Muscle layer of colon (tissue), 2 donors: ENCODE results near the gene SLC22A14.
"Not testable (repeated sequence)": the region's sequence is repeated elsewhere in the genome, so short reads cannot be mapped to it uniquely, and the experiment has no call there.

Experiments
- H3K27ac ChIP-seq: one replicate; pipeline ENCODE4 v1.7.0; 2013; ENCODE audit warnings: low read depth, mild to moderate bottlenecking, low read length, moderate library complexity
- H3K27me3 ChIP-seq, 2 donors: one replicate each; pipeline ENCODE4 v1.7.0; 2013; ENCODE audit warnings: low read length in 2 of 2, mild to moderate bottlenecking in 2 of 2; ENCODE audit not compliant: insufficient read depth in 2 of 2, control insufficient read depth in 1 of 2
- H3K36me3 ChIP-seq: one replicate; pipeline ENCODE4 v1.7.0; 2013; ENCODE audit warnings: mild to moderate bottlenecking, low read length; ENCODE audit not compliant: insufficient read depth
- H3K4me1 ChIP-seq: one replicate; pipeline ENCODE4 v1.7.0; 2013; ENCODE audit warnings: mild to moderate bottlenecking, low read length; ENCODE audit not compliant: insufficient read depth
- H3K4me3 ChIP-seq, 2 donors: one replicate each; pipeline ENCODE4 v1.7.0; 2013; ENCODE audit warnings: low read length in 2 of 2, low read depth in 1 of 2, mild to moderate bottlenecking in 1 of 2, moderate library complexity in 1 of 2
- H3K9ac ChIP-seq: one replicate; pipeline ENCODE4 v1.7.0; 2013; ENCODE audit warnings: low read length
- H3K9me3 ChIP-seq: one replicate; pipeline ENCODE4 v1.7.0; 2013; ENCODE audit warnings: mild to moderate bottlenecking, low read length
- donor health status: abdominal sarcoma.
- donor health status: Adenocarcinoma of cecum.

SLC22A14 gene

GRCh38 chr3:38315488-38316230, 33.6 kb downstream of the SLC22A14 start:
- H3K27ac ChIP-seq = no peak overlapping the region
- no peaks in the 10 kb centered on the region for H3K4me1 ChIP-seq
- no peaks in the 10 kb centered on the region for H3K36me3 ChIP-seq
- no peak overlapping the region for H3K9ac ChIP-seq
- no peak overlapping the region for H3K4me3 ChIP-seq
- no peaks in the 10 kb centered on the region for H3K9me3 ChIP-seq
- no peaks in the 10 kb centered on the region for H3K27me3 ChIP-seq

- no peaks in the 10 kb centered on the region for H3K4me1 ChIP-seq
- H3K4me3 ChIP-seq = no peak overlapping the region
- no peaks in the 10 kb centered on the region for H3K36me3 ChIP-seq
- H3K9me3 ChIP-seq = no peaks in the 10 kb centered on the region
- no peak overlapping the region for H3K27ac ChIP-seq
- H3K27me3 ChIP-seq = no peaks in the 10 kb centered on the region
- H3K9ac ChIP-seq = no peak overlapping the region
Measured at GRCh38 chr3:38316356-38317191, 34.5 kb downstream of the SLC22A14 start.

- no peaks in the 10 kb centered on the region for H3K9me3 ChIP-seq
- no peaks in the 10 kb centered on the region for H3K4me1 ChIP-seq
- H3K36me3 ChIP-seq = no peaks in the 10 kb centered on the region
- H3K9ac ChIP-seq = no peak overlapping the region
- no peak overlapping the region for H3K4me3 ChIP-seq
- no peaks in the 10 kb centered on the region for H3K27me3 ChIP-seq
- H3K27ac ChIP-seq = no peak overlapping the region
Measured at GRCh38 chr3:38317192-38317759, 35.2 kb downstream of the SLC22A14 start.

GRCh38 chr3:38318766-38319671, 36.9 kb downstream of the SLC22A14 start:
- Histone ChIP-seq H3K4me1 (no peaks in the 10 kb centered on the region), H3K27ac (no peak overlapping the region), H3K9ac (no peak overlapping the region), H3K9me3 (no peaks in the 10 kb centered on the region), H3K4me3 (no peak overlapping the region), H3K36me3 (no peaks in the 10 kb centered on the region), H3K27me3 (no peaks in the 10 kb centered on the region)

GRCh38 chr3:38320638-38321037, 38.5 kb downstream of the SLC22A14 start:
- H3K4me1 ChIP-seq, H3K4me3 ChIP-seq, H3K9me3 ChIP-seq, H3K27ac ChIP-seq, H3K9ac ChIP-seq, H3K27me3 ChIP-seq, H3K36me3 ChIP-seq: not testable (repeated sequence)

- Histone ChIP-seq H3K4me1 (no peaks in the 10 kb centered on the region), H3K27me3 (no peaks in the 10 kb centered on the region)
Measured at GRCh38 chr3:38323060-38323459, 41.0 kb downstream of the SLC22A14 start.

GRCh38 chr3:38325256-38325655, 43.2 kb downstream of the SLC22A14 start:
- no peaks in the 10 kb centered on the region for H3K9me3 ChIP-seq
- no peaks in the 10 kb centered on the region for H3K27me3 ChIP-seq
- H3K4me3 ChIP-seq = no peak overlapping the region

More at GRCh38 chr3:38323060-38323459, 41.0 kb downstream of the SLC22A14 start:
- H3K27ac ChIP-seq = no peak overlapping the region
- H3K9me3 ChIP-seq = no peaks in the 10 kb centered on the region
- H3K4me3 ChIP-seq = no peak overlapping the region
- H3K9ac ChIP-seq = no peak overlapping the region
- no peaks in the 10 kb centered on the region for H3K36me3 ChIP-seq

GRCh38 chr3:38327335-38328009, 45.4 kb downstream of the SLC22A14 start:
- H3K9me3 ChIP-seq = no peaks in the 10 kb centered on the region
- H3K4me1 ChIP-seq = no peaks in the 10 kb centered on the region
- H3K36me3 ChIP-seq = no peaks in the 10 kb centered on the region
- H3K9ac ChIP-seq = no peak overlapping the region
- no peak overlapping the region for H3K27ac ChIP-seq
- no peak overlapping the region for H3K4me3 ChIP-seq
- H3K27me3 ChIP-seq = no peaks in the 10 kb centered on the region

More at GRCh38 chr3:38325256-38325655, 43.2 kb downstream of the SLC22A14 start:
- Histone ChIP-seq H3K9ac (no peak overlapping the region), H3K27ac (no peak overlapping the region), H3K4me1 (no peaks in the 10 kb centered on the region), H3K36me3 (no peaks in the 10 kb centered on the region)

- Histone ChIP-seq H3K27me3 (no peaks in the 10 kb centered on the region), H3K4me3 (no peak overlapping the region), H3K9me3 (no peaks in the 10 kb centered on the region), H3K27ac (no peak overlapping the region), H3K36me3 (no peaks in the 10 kb centered on the region), H3K4me1 (no peaks in the 10 kb centered on the region), H3K9ac (no peak overlapping the region)
Measured at GRCh38 chr3:38331257-38332022, 49.3 kb downstream of the SLC22A14 start.

- Histone ChIP-seq H3K27me3 (no peaks in the 10 kb centered on the region), H3K9ac (no peak overlapping the region), H3K36me3 (no peaks in the 10 kb centered on the region)
Measured at GRCh38 chr3:38332201-38332600, 50.1 kb downstream of the SLC22A14 start.

More at GRCh38 chr3:38332201-38332600, 50.1 kb downstream of the SLC22A14 start:
- Histone ChIP-seq H3K4me1 (no peaks in the 10 kb centered on the region), H3K9me3 (no peaks in the 10 kb centered on the region), H3K27ac (no peak overlapping the region), H3K4me3 (no peak overlapping the region)
